ENCODE measurements around the gene CCDC40. TPM values are rescaled to one million over a fixed set of nuclear protein-coding genes. Genes with fewer than 3 reads are reported as not detected.

Gene CCDC40
- total and polyA plus RNA-seq, 2 of the 13 experiments (the other 11 are each of a cell fraction or from before 2014, with no cell fraction given): 4.1 to 5.5 TPM

- TF ChIP-seq SALL2 (CRISPR knock-in tag; IDR thresholded peaks at IDR 0.05): no peak; the same call in 1 of the 2 replicates
- TF ChIP-seq TCF7L2 (IDR thresholded peaks at IDR 0.05; ENCODE audit: low read depth, low read length): no peak
- TF ChIP-seq ZBTB38 (CRISPR knock-in tag; IDR thresholded peaks at IDR 0.05): peak; percentile 94; the same call in 1 of the 2 replicates
- TF ChIP-seq PHF20 (CRISPR knock-in tag; IDR thresholded peaks at IDR 0.05): no peak
- peak; percentile 55; the same call in 1 of the 2 replicates for TF ChIP-seq BORCS8-MEF2B (CRISPR knock-in tag; IDR thresholded peaks at IDR 0.05)
- TF ChIP-seq HNRNPL (IDR thresholded peaks at IDR 0.05; ENCODE audit: low read depth, low read length): peak; percentile 59; the same call in 1 of the 2 replicates
- peak; percentile 37; the same call in 1 of the 2 replicates for TF ChIP-seq KDM2A (CRISPR knock-in tag; IDR thresholded peaks at IDR 0.05; ENCODE audit: borderline replicate concordance, low read depth)
- TF ChIP-seq, protein P1, sequence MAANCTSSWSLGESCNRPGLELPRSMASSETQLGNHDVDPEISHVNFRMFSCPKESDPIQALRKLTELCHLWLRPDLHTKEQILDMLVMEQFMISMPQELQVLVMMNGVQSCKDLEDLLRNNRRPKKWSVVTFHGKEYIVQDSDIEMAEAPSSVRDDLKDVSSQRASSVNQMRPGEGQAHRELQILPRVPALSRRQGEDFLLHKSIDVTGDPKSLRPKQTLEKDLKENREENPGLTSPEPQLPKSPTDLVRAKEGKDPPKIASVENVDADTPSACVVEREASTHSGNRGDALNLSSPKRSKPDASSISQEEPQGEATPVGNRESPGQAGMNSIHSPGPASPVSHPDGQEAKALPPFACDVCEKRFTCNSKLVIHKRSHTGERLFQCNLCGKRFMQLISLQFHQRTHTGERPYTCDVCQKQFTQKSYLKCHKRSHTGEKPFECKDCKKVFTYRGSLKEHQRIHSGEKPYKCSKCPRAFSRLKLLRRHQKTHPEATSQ (CRISPR knock-in tag; IDR thresholded peaks at IDR 0.05; ENCODE audit: borderline replicate concordance): no peak
- no peak for TF ChIP-seq ZBTB14 (CRISPR knock-in tag; IDR thresholded peaks at IDR 0.05)
- no peak for TF ChIP-seq ZIK1 (CRISPR knock-in tag; IDR thresholded peaks at IDR 0.05; ENCODE audit: borderline replicate concordance, low read depth)
- peak; percentile 81; the same call in 1 of the 2 replicates for TF ChIP-seq ZHX1 (CRISPR knock-in tag; IDR thresholded peaks at IDR 0.05; ENCODE audit: low read depth)
- TF ChIP-seq TP53 (CRISPR knock-in tag; conservative IDR thresholded peaks at IDR 0.05): no peak
- TF ChIP-seq ZNF253 (CRISPR knock-in tag; IDR thresholded peaks at IDR 0.05; ENCODE audit: borderline replicate concordance): no peak
- TF ChIP-seq, protein P2, sequence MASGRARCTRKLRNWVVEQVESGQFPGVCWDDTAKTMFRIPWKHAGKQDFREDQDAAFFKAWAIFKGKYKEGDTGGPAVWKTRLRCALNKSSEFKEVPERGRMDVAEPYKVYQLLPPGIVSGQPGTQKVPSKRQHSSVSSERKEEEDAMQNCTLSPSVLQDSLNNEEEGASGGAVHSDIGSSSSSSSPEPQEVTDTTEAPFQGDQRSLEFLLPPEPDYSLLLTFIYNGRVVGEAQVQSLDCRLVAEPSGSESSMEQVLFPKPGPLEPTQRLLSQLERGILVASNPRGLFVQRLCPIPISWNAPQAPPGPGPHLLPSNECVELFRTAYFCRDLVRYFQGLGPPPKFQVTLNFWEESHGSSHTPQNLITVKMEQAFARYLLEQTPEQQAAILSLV (CRISPR knock-in tag; IDR thresholded peaks at IDR 0.05; ENCODE audit: borderline replicate concordance): no peak
- no peak for TF ChIP-seq ZNF446 (CRISPR knock-in tag; IDR thresholded peaks at IDR 0.05)
- no peak for TF ChIP-seq SYNCRIP (IDR thresholded peaks at IDR 0.05; ENCODE audit: insufficient read depth, low read depth, low read length)
- TF ChIP-seq HDAC2 (CRISPR knock-in tag; IDR thresholded peaks at IDR 0.05): 0 out of 2 replicates have a peak, but pooled peaks have one; percentile 26
- TF ChIP-seq ZNF34 (CRISPR knock-in tag; IDR thresholded peaks at IDR 0.05; ENCODE audit: borderline replicate concordance): 0 out of 2 replicates have a peak, but pooled peaks have one; percentile 43
- 0 out of 2 replicates have a peak, but pooled peaks have one; percentile 34 for TF ChIP-seq ZBTB7A (CRISPR knock-in tag; IDR thresholded peaks at IDR 0.05)
- TF ChIP-seq RBM22 (optimal IDR thresholded peaks at IDR 0.05; ENCODE audit: low read length): no peak
These were observed 33.6 kb upstream of the CCDC40 start (continued) for GRCh38 chr17:80002690-80003490.
